Stomach (tissue), 9 donors: Measurements from ENCODE around the gene ORMDL3. TPM values are rescaled to one million over a fixed set of nuclear protein-coding genes. Genes with fewer than 3 reads are reported as not detected.
"Not testable (repeated sequence)": the region's sequence is repeated elsewhere in the genome, so short reads cannot be mapped to it uniquely, and the experiment has no call there.

Experiments used
- DNase-seq, 2 donors: peaks; one replicate each; pipeline versions ENCODE4 v3.0.0 to v3.0.0-alpha.2; 2013 to 2019
- H3K27ac ChIP-seq, 5 donors: fragments of 200-600 bp in 4 of 5; sonication (generic) in 4 of 5; one replicate each; pipeline ENCODE4 v1.5.1; 2013 to 2019; ENCODE audit warnings: mild to moderate bottlenecking in 1 of 5, moderate library complexity in 1 of 5
- H3K27me3 ChIP-seq, 3 donors: fragments of 200-600 bp; sonication (generic); one replicate each; pipeline ENCODE4 v1.5.1; 2017 to 2019; ENCODE audit warnings: mixed run types in 1 of 3
- H3K36me3 ChIP-seq, 4 donors: fragments of 200-600 bp; sonication (generic); 1 replicate in 3 of 4; 2 replicates in 1 of 4; pipeline ENCODE4 v1.5.1; 2016 to 2019
- H3K4me1 ChIP-seq, 4 donors: fragments of 200-600 bp; sonication (generic); one replicate each; pipeline ENCODE4 v1.5.1; 2016 to 2019
- H3K4me3 ChIP-seq, 4 donors: fragments of 200-600 bp; sonication (generic) in 3 of 4; one replicate each; pipeline ENCODE4 v1.5.1; 2016 to 2019; ENCODE audit warnings: mild to moderate bottlenecking in 1 of 4
- H3K9me3 ChIP-seq, 4 donors: fragments of 200-600 bp; sonication (generic); one replicate each; pipeline ENCODE4 v1.5.1; 2016 to 2019
- EP300 ChIP-seq: sonication (generic); formaldehyde crosslinking; IDR thresholded peaks from one replicate; pipeline ENCODE4 v1.6.1; 2017; ENCODE audit warnings: antibody characterized with exemption
- POLR2A ChIP-seq, 4 donors: fragments of 450-650 bp; IDR thresholded peaks; one replicate each; pipeline ENCODE4 v1.6.1; 2016; ENCODE audit warnings: antibody characterized with exemption in 4 of 4, control low read depth in 2 of 4, mild to moderate bottlenecking in 1 of 4, moderate library complexity in 1 of 4
- POLR2AphosphoS5 ChIP-seq, 3 donors: sonication (generic); formaldehyde crosslinking; IDR thresholded peaks; one replicate each; pipeline ENCODE4 v1.6.1; 2016; ENCODE audit warnings: antibody characterized with exemption in 3 of 3
- WGBS, 5 donors: extraction: QIAGEN DNeasy Blood & Tissue Kit in 3 of 5; methylation state at CpG; one replicate each; pipeline versions ENCODE4 v1.1.5 to v1.1.7; 2013 to 2018; 5-methylcytosine and 5-hydroxymethylcytosine counted together
- intact Hi-C: fragments of 100-400 bp; cut with DNase I; formaldehyde crosslinking; loops from one replicate; pipeline ENCODE4 v1.15.1; 2023; ENCODE audit warnings: low total_unique reads
- polyA plus RNA-seq, 3 donors: library from polyadenylated mRNA; stranded (reverse); fragments of 200-250 nt; gene quantifications; one replicate each; pipeline ENCODE4 v1.2.3, GENCODE V29; 2013
- total RNA-seq, 5 donors: library from RNA; depleted of rRNA; stranded (reverse); fragments of >200 nt; gene quantifications; one replicate each; pipeline versions ENCODE4 v1.1.0 to v1.2.3, GENCODE V29; 2014 to 2016
- TF ChIP-seq, protein P1 (sequence below), 7 experiments: fragments of 450-650 bp in 4 of 7; fragments of 200-600 bp in 3 of 7; sonication (generic) in 3 of 7; IDR thresholded peaks; one replicate each; pipeline ENCODE4 v1.5.1; 2016 to 2019; ENCODE audit warnings: antibody characterized with exemption in 7 of 7, control low read depth in 2 of 7, mild to moderate bottlenecking in 1 of 7
- donor health status: healthy with polysubstance abuse.
- donor health status: Bipolar disorder and iron deficiency.
- donor health status: healthy.

The ORMDL3 gene
- total and polyA plus RNA-seq, 8 donors = 16.5 to 117 (median 50.2) TPM

DNA sequence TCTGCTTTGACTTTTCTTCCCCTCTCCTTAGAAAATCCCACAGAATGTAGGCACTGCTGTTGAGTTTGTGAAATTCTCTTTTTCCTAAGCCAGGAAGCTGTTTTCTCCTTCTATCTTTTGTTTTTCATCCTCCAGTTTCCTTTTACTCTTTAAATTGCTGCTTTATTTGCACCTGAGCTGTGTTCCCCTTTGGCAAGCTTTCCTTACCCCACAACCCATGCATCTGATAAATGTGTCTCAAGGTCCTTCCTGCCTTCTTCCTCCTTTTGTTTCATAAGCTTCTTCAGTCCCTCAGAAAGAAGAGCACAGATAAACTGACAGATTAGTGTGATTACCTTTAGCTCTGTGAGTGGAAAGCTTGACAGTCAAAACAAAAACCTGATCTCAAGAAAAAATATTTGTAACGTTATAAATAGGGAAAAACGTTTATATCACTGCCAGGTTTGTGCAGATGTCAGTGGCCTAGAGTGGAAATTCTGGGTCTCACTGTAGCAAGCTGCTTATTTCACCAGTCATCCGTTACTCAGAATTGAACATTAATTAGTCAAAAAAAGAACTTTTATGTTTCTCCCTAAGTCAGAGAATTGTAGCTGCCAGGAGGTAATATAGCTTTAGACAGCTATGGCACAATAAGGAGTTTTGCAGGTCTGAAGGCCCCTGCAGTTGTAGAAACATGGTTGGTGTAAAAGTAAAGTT is 32.6 kb downstream of the ORMDL3 start:
- peaks cover 0 to 2% (median under 1%) of the 10 kb centered on the region in 4 donors for H3K4me1 ChIP-seq
- DNase-seq = no peak
- H3K36me3 ChIP-seq = no peaks in the 10 kb centered on the region
- H3K27ac ChIP-seq = no peak overlapping the region
- intact Hi-C loops = no loop called here
- no peaks in the 10 kb centered on the region for H3K9me3 ChIP-seq
- peaks cover 0 to 29% (median 0%) of the 10 kb centered on the region in 3 donors for H3K27me3 ChIP-seq
- 17 to 29% (median 25%) methylated on average over 3 of the region's 3 CpGs for WGBS, 5 donors
- H3K4me3 ChIP-seq = no peak overlapping the region
- TF ChIP-seq, protein P1, sequence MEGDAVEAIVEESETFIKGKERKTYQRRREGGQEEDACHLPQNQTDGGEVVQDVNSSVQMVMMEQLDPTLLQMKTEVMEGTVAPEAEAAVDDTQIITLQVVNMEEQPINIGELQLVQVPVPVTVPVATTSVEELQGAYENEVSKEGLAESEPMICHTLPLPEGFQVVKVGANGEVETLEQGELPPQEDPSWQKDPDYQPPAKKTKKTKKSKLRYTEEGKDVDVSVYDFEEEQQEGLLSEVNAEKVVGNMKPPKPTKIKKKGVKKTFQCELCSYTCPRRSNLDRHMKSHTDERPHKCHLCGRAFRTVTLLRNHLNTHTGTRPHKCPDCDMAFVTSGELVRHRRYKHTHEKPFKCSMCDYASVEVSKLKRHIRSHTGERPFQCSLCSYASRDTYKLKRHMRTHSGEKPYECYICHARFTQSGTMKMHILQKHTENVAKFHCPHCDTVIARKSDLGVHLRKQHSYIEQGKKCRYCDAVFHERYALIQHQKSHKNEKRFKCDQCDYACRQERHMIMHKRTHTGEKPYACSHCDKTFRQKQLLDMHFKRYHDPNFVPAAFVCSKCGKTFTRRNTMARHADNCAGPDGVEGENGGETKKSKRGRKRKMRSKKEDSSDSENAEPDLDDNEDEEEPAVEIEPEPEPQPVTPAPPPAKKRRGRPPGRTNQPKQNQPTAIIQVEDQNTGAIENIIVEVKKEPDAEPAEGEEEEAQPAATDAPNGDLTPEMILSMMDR (IDR thresholded peaks at IDR 0.05) = no peak
- no peak for TF ChIP-seq POLR2AphosphoS5 (IDR thresholded peaks at IDR 0.05)
- no peak for TF ChIP-seq POLR2A (IDR thresholded peaks at IDR 0.05)
- no peak for TF ChIP-seq EP300

DNA sequence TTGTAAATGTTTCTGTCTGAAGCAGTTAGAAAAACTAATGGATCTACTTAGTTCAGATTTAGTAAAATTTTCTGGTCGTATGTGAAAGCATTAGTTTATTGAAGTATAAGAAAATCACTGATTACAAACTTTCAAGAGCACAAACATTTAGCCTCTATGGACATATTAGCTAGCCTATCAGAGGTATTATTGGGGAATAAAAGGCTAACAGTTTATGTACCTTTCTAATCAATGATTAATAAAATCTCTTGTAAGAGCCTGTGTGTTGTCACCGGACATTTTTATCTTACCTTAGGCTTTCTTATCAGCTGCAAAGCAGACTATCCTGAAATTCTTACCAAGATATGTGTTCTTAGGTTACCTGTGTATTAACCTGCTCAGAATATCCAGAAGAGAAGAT is 38.2 kb downstream of the ORMDL3 start:
- no peak for DNase-seq

DNA sequence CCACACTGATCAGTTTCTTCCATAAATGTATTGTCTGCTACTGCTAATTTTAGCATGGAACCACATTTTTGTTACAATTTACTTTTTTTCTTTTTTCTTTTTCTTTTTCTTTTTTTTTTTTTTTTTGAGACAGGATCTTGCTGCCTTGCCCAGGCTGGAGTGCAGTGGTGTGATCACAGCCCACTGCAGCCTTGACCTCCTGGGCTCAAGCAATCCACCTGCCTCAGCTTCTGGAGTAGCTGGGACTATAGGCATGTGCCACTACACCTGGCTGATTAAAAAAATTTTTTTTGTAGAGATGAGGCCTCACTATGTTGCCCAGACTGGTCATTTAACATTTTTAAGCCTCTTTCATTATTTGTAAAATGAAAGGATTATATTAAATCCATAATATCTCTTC is 40.3 kb downstream of the ORMDL3 start:
- Histone ChIP-seq H3K27ac (no peak overlapping the region), H3K36me3 (no peaks in the 10 kb centered on the region), H3K9me3 (no peaks in the 10 kb centered on the region), H3K27me3 (peaks cover 0 to 37% (median 0%) of the 10 kb centered on the region in 3 donors), H3K4me3 (no peak overlapping the region), H3K4me1 (peaks cover 0 to 10% (median 4%) of the 10 kb centered on the region in 4 donors)
- intact Hi-C loops = no loop called here
- no peak for DNase-seq
- no peak for TF ChIP-seq EP300
- TF ChIP-seq, protein P1 (IDR thresholded peaks at IDR 0.05) = no peak
- TF ChIP-seq POLR2A (IDR thresholded peaks at IDR 0.05) = no peak
- TF ChIP-seq POLR2AphosphoS5 (IDR thresholded peaks at IDR 0.05) = no peak

More for the DNA sequence above, 38.2 kb downstream of the ORMDL3 start:
- H3K4me3 ChIP-seq = no peak overlapping the region
- intact Hi-C loops = no loop called here
- H3K4me1 ChIP-seq = peaks cover 0 to 10% (median 4%) of the 10 kb centered on the region in 4 donors
- TF ChIP-seq EP300 = no peak
- TF ChIP-seq, protein P1 (IDR thresholded peaks at IDR 0.05) = no peak
- no peak for TF ChIP-seq POLR2AphosphoS5 (IDR thresholded peaks at IDR 0.05)
- no peak for TF ChIP-seq POLR2A (IDR thresholded peaks at IDR 0.05)
- peaks cover 0 to 51% (median 0%) of the 10 kb centered on the region in 3 donors for H3K27me3 ChIP-seq
- WGBS, 5 donors = 12 to 46% (median 16%) methylated on average over 2 of the region's 2 CpGs
- H3K27ac ChIP-seq = no peak overlapping the region
- H3K9me3 ChIP-seq = no peaks in the 10 kb centered on the region
- no peaks in the 10 kb centered on the region for H3K36me3 ChIP-seq

DNA sequence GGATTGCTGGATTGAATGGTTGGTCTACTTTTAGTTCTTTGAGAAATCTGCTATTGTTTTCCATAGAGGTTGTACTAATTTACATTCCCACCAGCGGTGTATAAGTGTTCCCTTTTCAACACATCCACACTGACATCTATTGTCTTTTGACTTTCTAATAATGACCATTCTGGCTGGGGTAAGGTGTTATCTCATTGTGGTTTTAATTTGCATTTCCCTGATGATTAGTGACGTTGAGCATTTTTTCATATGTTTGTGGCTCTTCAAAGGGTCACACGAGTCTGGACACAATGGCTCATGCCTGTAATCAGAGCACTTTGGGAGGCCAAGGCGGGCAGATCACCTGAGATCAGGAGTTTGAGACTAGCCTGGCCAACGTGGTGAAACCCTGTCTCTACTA is 41.3 kb downstream of the ORMDL3 start:
- H3K9me3 ChIP-seq, intact Hi-C loops: not testable (repeated sequence)

DNA sequence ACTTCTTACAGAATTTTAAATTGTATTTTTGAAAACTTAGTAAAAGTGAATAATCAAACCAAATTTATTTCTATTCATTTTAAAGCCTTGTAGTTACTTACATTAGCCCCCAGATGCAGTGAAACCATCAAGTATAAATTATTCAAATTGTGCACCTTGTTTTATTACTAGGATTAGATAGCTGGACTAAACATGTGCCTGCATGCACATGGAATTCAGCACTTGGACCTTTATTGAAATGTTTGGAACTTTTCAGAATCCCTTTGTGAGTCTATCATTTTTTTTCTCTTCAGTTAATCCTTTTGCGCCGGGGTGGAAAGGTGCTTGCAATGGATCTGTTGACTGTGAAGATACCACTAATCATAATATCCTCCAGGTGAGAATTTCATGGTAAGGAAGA is 54.6 kb downstream of the ORMDL3 start:
- TF ChIP-seq POLR2AphosphoS5 (IDR thresholded peaks at IDR 0.05) = no peak
- no peak for TF ChIP-seq POLR2A (IDR thresholded peaks at IDR 0.05)
- TF ChIP-seq EP300 = no peak
- TF ChIP-seq, protein P1 (IDR thresholded peaks at IDR 0.05) = no peak
- H3K27ac ChIP-seq = no peak overlapping the region

More for the DNA sequence above, 41.3 kb downstream of the ORMDL3 start:
- not testable (repeated sequence) for H3K4me3 ChIP-seq, H3K36me3 ChIP-seq, DNase-seq, H3K27ac ChIP-seq, H3K4me1 ChIP-seq
- H3K27me3 ChIP-seq = peaks cover 0 to 33% (median 0%) of the 10 kb centered on the region in 3 donors
- 34 to 54% (median 49%) methylated on average over 5 of the region's 5 CpGs for whole genome bisulfite sequencing, 5 donors

More for the DNA sequence above, 54.6 kb downstream of the ORMDL3 start:
- Histone ChIP-seq H3K27me3 (peaks cover 0 to 16% (median 6%) of the 10 kb centered on the region in 3 donors), H3K4me1 (peaks cover 0 to 8% (median 0%) of the 10 kb centered on the region in 4 donors), H3K4me3 (no peak overlapping the region), H3K36me3 (no peaks in the 10 kb centered on the region), H3K9me3 (peaks cover under 1 to 8% (median 6%) of the 10 kb centered on the region in 4 donors)
- WGBS, 5 donors = 46 to 77% (median 47%) methylated on average over 2 of the region's 2 CpGs
- intact Hi-C loops = no loop called here
- peak in 1 of 2 donors; percentile 13 for DNase-seq
